ENCODE measurements around the gene DDX18. TPM values are rescaled to one million over a fixed set of nuclear protein-coding genes. Genes with fewer than 3 reads are reported as not detected.

Gene DDX18
- polyA plus RNA-seq, 1 of the 3 experiments (the other 2 are of a cell fraction), result 24.1 TPM

GRCh38 chr2:117850015-117850414, 35.5 kb downstream of the DDX18 start (continued):
- TF ChIP-seq POLR2AphosphoS5 (IDR thresholded peaks at IDR 0.05; ENCODE audit: low read depth, low read length), result no peak
- no peak for TF ChIP-seq EP300 (IDR thresholded peaks at IDR 0.05; ENCODE audit: borderline replicate concordance in 1 of 2, low read depth in 1 of 2, low read length in 1 of 2)
- TF ChIP-seq FOSL2 (IDR thresholded peaks at IDR 0.05; ENCODE audit: borderline replicate concordance, low read depth), result no peak
- no peak for TF ChIP-seq MAX (IDR thresholded peaks at IDR 0.05; ENCODE audit: low read depth)
- no peak for TF ChIP-seq TEAD4 (IDR thresholded peaks at IDR 0.05; ENCODE audit: borderline replicate concordance, insufficient read depth)

GRCh38 chr2:117850461-117850860, 36.0 kb downstream of the DDX18 start:
- H3F3A ChIP-seq (replicated peaks; ENCODE audit: insufficient read depth), result peaks cover 4% of the 10 kb centered on the region
- ChIA-PET POLR2A (no interaction called here), CTCF (interaction anchor here (4.2 kb wide), 1 partner anchor 36 kb away, joined by 11 read pairs; the partner anchor contains the start of gene DDX18)
- no peaks in the 10 kb centered on the region; the same call in 1 of the 2 replicates for H3K27me3 ChIP-seq (ENCODE audit: insufficient read depth)
- no peaks in the 10 kb centered on the region for H3K36me3 ChIP-seq (replicated peaks in 1 of 2; ENCODE audit: control insufficient read depth in 1 of 2, insufficient read depth in 2 of 2, low read length in 1 of 2)
- no peaks in the 10 kb centered on the region for H4K20me1 ChIP-seq (ENCODE audit: insufficient read depth)
- no peaks in the 10 kb centered on the region for H3K79me2 ChIP-seq (ENCODE audit: insufficient read depth)
- WGBS (ENCODE audit: low lambda C conversion rate), result 40% methylated on average over 4 of the region's 4 CpGs
- H3K9me2 ChIP-seq, result no peaks in the 10 kb centered on the region
- H3K9ac ChIP-seq, result no peak overlapping the region
- H3K4me3 ChIP-seq (ENCODE audit: low read depth in 2 of 2, low read length in 1 of 2), result no peak overlapping the region
- H3K4me2 ChIP-seq, result no peak overlapping the region
- TF ChIP-seq REST (IDR thresholded peaks at IDR 0.05; ENCODE audit: low read depth, low read length), result no peak
- no peak for TF ChIP-seq PBX3 (IDR thresholded peaks at IDR 0.05)
- TF ChIP-seq TAF1 (IDR thresholded peaks at IDR 0.05; ENCODE audit: borderline replicate concordance, low read depth, low read length), result no peak
- no peak for TF ChIP-seq RFX5 (IDR thresholded peaks at IDR 0.05; ENCODE audit: low read length)
- H2AFZ ChIP-seq (ENCODE audit: low read depth), result no peak overlapping the region
- peaks cover 0 to 5% of the 10 kb centered on the region in 2 experiments; a peak in 1 of 4 replicates for H3K4me1 ChIP-seq (ENCODE audit: control insufficient read depth in 1 of 2, insufficient read depth in 2 of 2, low read depth in 1 of 2, low read length in 1 of 2)
- no peak overlapping the region for H3K27ac ChIP-seq (ENCODE audit: low read depth in 2 of 2, low read length in 1 of 2)
- no peaks in the 10 kb centered on the region for H3K9me3 ChIP-seq
- DNase-seq, result no peak

GRCh38 chr2:117851969-117852368, 37.5 kb downstream of the DDX18 start:
- H3K79me2 ChIP-seq (ENCODE audit: insufficient read depth), result no peaks in the 10 kb centered on the region
- H3K36me3 ChIP-seq (replicated peaks in 1 of 2; ENCODE audit: control insufficient read depth in 1 of 2, insufficient read depth in 2 of 2, low read length in 1 of 2), result no peaks in the 10 kb centered on the region
- no peaks in the 10 kb centered on the region; the same call in 1 of the 2 replicates for H3K27me3 ChIP-seq (ENCODE audit: insufficient read depth)
- H3K27ac ChIP-seq (ENCODE audit: low read depth in 2 of 2, low read length in 1 of 2), result no peak overlapping the region
- TF ChIP-seq MEF2A (IDR thresholded peaks at IDR 0.05; ENCODE audit: borderline replicate concordance, low read depth) (no peak), MAX (IDR thresholded peaks at IDR 0.05; ENCODE audit: low read depth) (no peak)
- no peak overlapping the region for H3K4me2 ChIP-seq
- POLR2A ChIA-PET, result no interaction called here
- no peaks in the 10 kb centered on the region for H3K9me3 ChIP-seq
- H3K4me3 ChIP-seq (ENCODE audit: low read depth in 2 of 2, low read length in 1 of 2), result no peak overlapping the region
- no peak for DNase-seq
- no peak overlapping the region for H2AFZ ChIP-seq (ENCODE audit: low read depth)
- H3K9ac ChIP-seq, result no peak overlapping the region
- H3K9me2 ChIP-seq, result no peaks in the 10 kb centered on the region
- no peaks in the 10 kb centered on the region for H4K20me1 ChIP-seq (ENCODE audit: insufficient read depth)
- CTCF ChIA-PET, result interaction anchor here (2.7 kb wide), 1 partner anchor 38 kb away, joined by 12 read pairs; the partner anchor contains the start of gene DDX18
- peaks cover 18% of the 10 kb centered on the region for H3F3A ChIP-seq (replicated peaks; ENCODE audit: insufficient read depth)
- 54% methylated on average over 3 of the region's 3 CpGs for WGBS (ENCODE audit: low lambda C conversion rate)
- H3K4me1 ChIP-seq (ENCODE audit: control insufficient read depth in 1 of 2, insufficient read depth in 2 of 2, low read depth in 1 of 2, low read length in 1 of 2), result peaks cover 0 to 13% of the 10 kb centered on the region in 2 experiments; a peak in 2 of 4 replicates
